Ishikawa (cell line): ENCODE data around the gene CROCC2.

Experiments used
- CEBPB ChIP-seq: IDR thresholded peaks from 2 replicates; pipeline ENCODE4 v1.6.1; 2012
- CREB1 ChIP-seq: IDR thresholded peaks from 2 replicates; pipeline ENCODE4 v1.6.1; 2012; ENCODE audit warnings: low read depth
- EGR1 ChIP-seq: IDR thresholded peaks from 2 replicates; pipeline ENCODE4 v1.6.1; 2012
- EP300 ChIP-seq: IDR thresholded peaks from 2 replicates; pipeline ENCODE4 v1.6.1; 2012; ENCODE audit warnings: borderline replicate concordance
- FOXM1 ChIP-seq: IDR thresholded peaks from 2 replicates; pipeline ENCODE4 v1.6.1; 2012; ENCODE audit warnings: low read depth, borderline replicate concordance
- NFIC ChIP-seq: IDR thresholded peaks from 2 replicates; pipeline ENCODE4 v1.6.1; 2012
- RAD21 ChIP-seq: IDR thresholded peaks from 2 replicates; pipeline ENCODE4 v1.6.1; 2012; ENCODE audit warnings: low read depth
- TAF1 ChIP-seq: IDR thresholded peaks from 2 replicates; pipeline ENCODE4 v1.6.1; 2012; ENCODE audit warnings: low read depth, mild to moderate bottlenecking
- TCF12 ChIP-seq: IDR thresholded peaks from 2 replicates; pipeline ENCODE4 v1.6.1; 2012; ENCODE audit warnings: low read depth
- TEAD4 ChIP-seq: IDR thresholded peaks from 2 replicates; pipeline ENCODE4 v1.6.1; 2012
- YY1 ChIP-seq: IDR thresholded peaks from 2 replicates; pipeline ENCODE4 v1.6.1; 2012; ENCODE audit warnings: low read depth
- ZBTB7A ChIP-seq: IDR thresholded peaks from 2 replicates; pipeline ENCODE4 v1.6.1; 2012; ENCODE audit warnings: low read depth
- TF ChIP-seq, protein P1 (sequence below): IDR thresholded peaks from 2 replicates; pipeline ENCODE4 v1.6.1; 2012; ENCODE audit warnings: low read depth, mild to moderate bottlenecking
- TF ChIP-seq, protein P2 (sequence below): IDR thresholded peaks from 2 replicates; pipeline ENCODE4 v1.6.1; 2012
- TF ChIP-seq, protein P3 (sequence below): IDR thresholded peaks from 2 replicates; pipeline ENCODE4 v1.6.1; 2012

CROCC2 gene

DNA sequence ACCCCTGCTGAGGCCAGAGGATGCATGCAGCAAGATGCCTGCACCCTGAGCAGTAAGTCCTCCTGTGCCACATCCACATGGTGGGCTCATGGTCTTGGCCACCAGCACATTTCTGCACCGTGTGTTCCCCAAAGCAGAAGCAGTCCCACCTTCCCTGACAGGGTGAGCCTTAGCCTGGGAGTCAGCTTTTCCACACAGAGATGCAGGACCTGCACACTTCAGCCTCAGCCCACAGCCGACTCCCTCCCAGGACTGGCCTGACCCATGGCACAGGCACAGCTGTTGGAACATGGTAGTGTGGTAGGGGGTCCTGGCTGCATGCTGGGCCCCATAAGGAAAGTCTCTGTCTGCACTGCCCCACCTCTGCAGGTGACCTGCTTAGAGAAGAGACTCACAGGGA, 97.2 kb downstream of the CROCC2 start:
- TF ChIP-seq, protein P1, sequence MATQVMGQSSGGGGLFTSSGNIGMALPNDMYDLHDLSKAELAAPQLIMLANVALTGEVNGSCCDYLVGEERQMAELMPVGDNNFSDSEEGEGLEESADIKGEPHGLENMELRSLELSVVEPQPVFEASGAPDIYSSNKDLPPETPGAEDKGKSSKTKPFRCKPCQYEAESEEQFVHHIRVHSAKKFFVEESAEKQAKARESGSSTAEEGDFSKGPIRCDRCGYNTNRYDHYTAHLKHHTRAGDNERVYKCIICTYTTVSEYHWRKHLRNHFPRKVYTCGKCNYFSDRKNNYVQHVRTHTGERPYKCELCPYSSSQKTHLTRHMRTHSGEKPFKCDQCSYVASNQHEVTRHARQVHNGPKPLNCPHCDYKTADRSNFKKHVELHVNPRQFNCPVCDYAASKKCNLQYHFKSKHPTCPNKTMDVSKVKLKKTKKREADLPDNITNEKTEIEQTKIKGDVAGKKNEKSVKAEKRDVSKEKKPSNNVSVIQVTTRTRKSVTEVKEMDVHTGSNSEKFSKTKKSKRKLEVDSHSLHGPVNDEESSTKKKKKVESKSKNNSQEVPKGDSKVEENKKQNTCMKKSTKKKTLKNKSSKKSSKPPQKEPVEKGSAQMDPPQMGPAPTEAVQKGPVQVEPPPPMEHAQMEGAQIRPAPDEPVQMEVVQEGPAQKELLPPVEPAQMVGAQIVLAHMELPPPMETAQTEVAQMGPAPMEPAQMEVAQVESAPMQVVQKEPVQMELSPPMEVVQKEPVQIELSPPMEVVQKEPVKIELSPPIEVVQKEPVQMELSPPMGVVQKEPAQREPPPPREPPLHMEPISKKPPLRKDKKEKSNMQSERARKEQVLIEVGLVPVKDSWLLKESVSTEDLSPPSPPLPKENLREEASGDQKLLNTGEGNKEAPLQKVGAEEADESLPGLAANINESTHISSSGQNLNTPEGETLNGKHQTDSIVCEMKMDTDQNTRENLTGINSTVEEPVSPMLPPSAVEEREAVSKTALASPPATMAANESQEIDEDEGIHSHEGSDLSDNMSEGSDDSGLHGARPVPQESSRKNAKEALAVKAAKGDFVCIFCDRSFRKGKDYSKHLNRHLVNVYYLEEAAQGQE: no peak
- TF ChIP-seq, protein P2, sequence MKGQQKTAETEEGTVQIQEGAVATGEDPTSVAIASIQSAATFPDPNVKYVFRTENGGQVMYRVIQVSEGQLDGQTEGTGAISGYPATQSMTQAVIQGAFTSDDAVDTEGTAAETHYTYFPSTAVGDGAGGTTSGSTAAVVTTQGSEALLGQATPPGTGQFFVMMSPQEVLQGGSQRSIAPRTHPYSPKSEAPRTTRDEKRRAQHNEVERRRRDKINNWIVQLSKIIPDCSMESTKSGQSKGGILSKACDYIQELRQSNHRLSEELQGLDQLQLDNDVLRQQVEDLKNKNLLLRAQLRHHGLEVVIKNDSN: no peak
- TF ChIP-seq CREB1 (no peak), ZBTB7A (no peak), CEBPB (no peak), EGR1 (no peak), YY1 (no peak), EP300 (no peak), TCF12 (no peak), TEAD4 (no peak), NFIC (no peak), RAD21 (no peak), TAF1 (no peak), FOXM1 (no peak)
- TF ChIP-seq, protein P3, sequence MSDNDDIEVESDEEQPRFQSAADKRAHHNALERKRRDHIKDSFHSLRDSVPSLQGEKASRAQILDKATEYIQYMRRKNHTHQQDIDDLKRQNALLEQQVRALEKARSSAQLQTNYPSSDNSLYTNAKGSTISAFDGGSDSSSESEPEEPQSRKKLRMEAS: no peak

DNA sequence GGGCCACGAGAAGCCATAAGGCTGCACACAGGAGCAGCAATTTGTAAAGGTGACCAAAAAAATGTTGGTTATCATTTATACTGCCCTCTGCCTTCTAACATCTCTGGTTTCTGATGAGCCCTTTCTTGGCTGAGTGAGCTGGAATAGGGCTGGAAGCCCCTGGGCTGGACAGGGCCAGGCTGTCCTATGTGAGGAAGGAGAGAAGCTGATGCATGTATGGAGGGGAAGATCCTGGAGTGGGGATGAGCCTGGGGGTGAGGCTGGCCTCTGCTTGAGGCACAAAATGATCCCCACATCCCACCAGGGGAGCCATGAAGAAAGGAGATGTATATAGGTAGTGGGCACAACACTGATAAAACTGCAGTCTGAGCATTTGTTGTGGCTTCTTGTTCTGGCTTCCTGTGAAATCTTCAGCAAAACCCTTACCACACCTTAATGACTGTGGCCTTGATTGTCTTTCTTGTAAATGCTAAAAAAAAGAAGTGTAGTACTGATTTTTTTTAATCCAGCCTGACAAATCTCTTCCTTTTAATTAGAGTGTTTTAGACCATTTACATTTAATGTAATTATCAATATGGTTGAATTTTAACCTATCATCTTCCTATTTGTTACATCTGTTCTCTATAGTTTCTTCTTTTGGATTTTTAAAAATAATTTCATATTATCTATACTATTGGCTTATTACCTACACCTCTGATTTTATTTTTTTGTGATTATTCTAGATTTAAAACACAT, 97.9 kb downstream of the CROCC2 start:
- no peak for TF ChIP-seq NFIC
- no peak for TF ChIP-seq ZBTB7A
- TF ChIP-seq FOXM1: no peak
- no peak for TF ChIP-seq TEAD4
- TF ChIP-seq CEBPB: no peak
- TF ChIP-seq EP300: no peak
- TF ChIP-seq, protein P3: no peak
- TF ChIP-seq YY1: no peak
- no peak for TF ChIP-seq CREB1
- TF ChIP-seq TAF1: no peak
- TF ChIP-seq, protein P2: no peak

DNA sequence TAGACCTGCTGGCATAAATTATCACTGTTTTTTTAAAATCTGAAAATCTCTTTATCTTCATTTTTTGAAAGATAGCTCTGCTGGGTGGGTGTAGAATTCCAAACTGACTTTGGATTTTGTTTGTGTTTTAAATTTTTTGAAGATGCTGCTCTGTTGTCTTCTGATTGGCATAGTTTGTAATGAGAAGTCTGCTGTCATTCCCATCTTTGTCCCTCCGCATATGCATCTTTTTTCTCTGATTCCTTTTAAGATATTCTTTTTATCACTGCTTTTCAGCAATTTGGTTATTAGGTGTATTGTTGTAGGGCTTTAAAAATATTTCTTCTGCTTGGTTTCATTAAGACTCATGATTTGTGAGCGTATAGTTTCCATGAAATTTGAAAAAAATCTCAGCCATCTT, 99.4 kb downstream of the CROCC2 start:
- TF ChIP-seq TAF1 (no peak), CREB1 (no peak), ZBTB7A (no peak), CEBPB (no peak), EP300 (no peak), TCF12 (no peak), EGR1 (no peak), RAD21 (no peak), TEAD4 (no peak), YY1 (no peak), NFIC (no peak), FOXM1 (no peak)
- TF ChIP-seq, protein P1: no peak
- TF ChIP-seq, protein P3: no peak
- TF ChIP-seq, protein P2: no peak

DNA sequence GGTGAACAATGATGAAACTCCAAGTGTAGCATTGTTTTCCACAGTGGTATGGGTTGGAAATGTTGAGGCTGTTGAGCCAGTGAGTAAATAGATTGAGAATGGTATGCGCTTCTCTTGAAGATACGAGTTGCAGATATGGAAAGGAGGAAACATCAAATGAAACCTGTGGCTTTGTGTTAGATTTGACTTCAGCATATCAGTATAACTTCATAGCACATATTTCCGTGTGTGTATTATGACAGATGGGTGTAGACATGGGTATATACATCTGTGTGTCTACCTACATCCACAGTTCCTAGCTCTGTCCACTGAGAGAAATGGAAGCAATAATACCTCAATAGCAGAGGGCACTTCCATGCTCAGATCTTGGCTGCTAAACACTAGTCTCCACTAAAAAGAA, 100.3 kb downstream of the CROCC2 start:
- TF ChIP-seq, protein P1: no peak
- TF ChIP-seq TAF1 (no peak), FOXM1 (no peak)
